SIG-M5 treated with dmso at 0.1 percent for 504 hours (cell line): ENCODE results near the gene FAM177A1.
A peak's percentile ranks its signal among the peaks of the same experiment; 100 is the strongest.
"Not testable (repeated sequence)": the region's sequence is repeated elsewhere in the genome, so short reads cannot be mapped to it uniquely, and the experiment has no call there.

ENCODE experiments used
- DNase-seq: peaks from one replicate; lab custom pipeline; 2025; ENCODE audit not compliant: unreplicated experiment; lab: John Stamatoyannopoulos, UW

FAM177A1 gene

GRCh38 chr14:35061113-35061791 is 15.2 kb downstream of the FAM177A1 start:
- DNase-seq: not testable (repeated sequence)

- DNase-seq: not testable (repeated sequence)
Measured at GRCh38 chr14:35065731-35066130, 19.7 kb downstream of the FAM177A1 start.

- DNase-seq: no peak
Measured at GRCh38 chr14:35068238-35069012, 22.4 kb downstream of the FAM177A1 start.

- no peak for DNase-seq
Measured at GRCh38 chr14:35072226-35072625, 26.2 kb downstream of the FAM177A1 start.

- DNase-seq: no peak
Measured at GRCh38 chr14:35073486-35073885, 27.4 kb downstream of the FAM177A1 start.

- DNase-seq: no peak
Measured at GRCh38 chr14:35078082-35078481, 32.0 kb downstream of the FAM177A1 start.

- DNase-seq: no peak
Measured at GRCh38 chr14:35079742-35080141, 33.7 kb downstream of the FAM177A1 start.

GRCh38 chr14:35083530-35084150 is 37.6 kb downstream of the FAM177A1 start:
- DNase-seq: no peak

- DNase-seq: no peak
Measured at GRCh38 chr14:35085441-35085840, 39.4 kb downstream of the FAM177A1 start.

GRCh38 chr14:35088514-35088913 is 42.4 kb downstream of the FAM177A1 start:
- DNase-seq: no peak

GRCh38 chr14:35094645-35095044 is 48.6 kb downstream of the FAM177A1 start:
- not testable (repeated sequence) for DNase-seq

GRCh38 chr14:35107866-35108265 is 61.8 kb downstream of the FAM177A1 start:
- DNase-seq: no peak

GRCh38 chr14:35112641-35113040 is 66.6 kb downstream of the FAM177A1 start:
- no peak for DNase-seq

- DNase-seq: no peak
Measured at GRCh38 chr14:35113308-35113950, 67.4 kb downstream of the FAM177A1 start.

- no peak for DNase-seq
Measured at GRCh38 chr14:35114036-35114435, 68.0 kb downstream of the FAM177A1 start.

- DNase-seq: no peak
Measured at GRCh38 chr14:35116242-35116641, 70.2 kb downstream of the FAM177A1 start.

- DNase-seq: no peak
Measured at GRCh38 chr14:35117112-35117511, 71.0 kb downstream of the FAM177A1 start.

- no peak for DNase-seq
Measured at GRCh38 chr14:35121026-35121886, 75.2 kb downstream of the FAM177A1 start.

- peak; percentile 97 for DNase-seq
Measured at GRCh38 chr14:35121887-35122695, 76.0 kb downstream of the FAM177A1 start, which contains the start of the genes PPP2R3C and PRORP. TSS of gene PPP2R3C (minus strand) at chr14:35121990. CDS start at chr14:35121959, 31 bp downstream. TSS of gene PRORP (plus strand) at chr14:35122552. CDS start at chr14:35123246, 694 bp downstream.
